NB4 (cell line): ENCODE data around the gene NME7.

Experiments
- MYC ChIP-seq: IDR thresholded peaks from 2 replicates; pipeline ENCODE4 v1.6.1; 2011; ENCODE audit warnings: low read depth, low read length
- POLR2A ChIP-seq: IDR thresholded peaks from 2 replicates; pipeline ENCODE4 v1.6.1; 2011; ENCODE audit warnings: mild to moderate bottlenecking; ENCODE audit not compliant: insufficient read length; ENCODE audit errors: extremely low read depth
- TF ChIP-seq, protein P1 (sequence below): IDR thresholded peaks from one replicate; pipeline ENCODE4 v1.5.1; 2012; ENCODE audit warnings: low read depth, low read length

DNA sequence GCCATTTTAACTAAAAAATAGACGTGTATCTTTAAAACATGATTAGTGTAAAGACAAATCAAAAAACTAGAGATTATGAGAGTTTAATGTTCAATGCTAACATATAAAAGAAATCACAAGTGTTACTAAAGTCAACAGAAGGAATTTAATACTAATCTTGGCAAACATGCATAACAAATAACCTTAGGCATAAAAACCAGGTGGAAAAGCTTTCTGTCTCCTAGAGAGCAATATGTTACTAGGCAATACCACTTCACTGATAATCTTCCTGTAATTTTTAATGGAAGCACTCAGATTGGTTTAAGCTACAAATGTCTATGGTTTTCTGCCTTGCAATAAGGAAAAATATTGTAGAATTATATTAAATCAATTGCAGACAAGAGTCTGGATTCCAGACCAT lies 121.9 kb downstream of the NME7 start:
- TF ChIP-seq, protein P1, sequence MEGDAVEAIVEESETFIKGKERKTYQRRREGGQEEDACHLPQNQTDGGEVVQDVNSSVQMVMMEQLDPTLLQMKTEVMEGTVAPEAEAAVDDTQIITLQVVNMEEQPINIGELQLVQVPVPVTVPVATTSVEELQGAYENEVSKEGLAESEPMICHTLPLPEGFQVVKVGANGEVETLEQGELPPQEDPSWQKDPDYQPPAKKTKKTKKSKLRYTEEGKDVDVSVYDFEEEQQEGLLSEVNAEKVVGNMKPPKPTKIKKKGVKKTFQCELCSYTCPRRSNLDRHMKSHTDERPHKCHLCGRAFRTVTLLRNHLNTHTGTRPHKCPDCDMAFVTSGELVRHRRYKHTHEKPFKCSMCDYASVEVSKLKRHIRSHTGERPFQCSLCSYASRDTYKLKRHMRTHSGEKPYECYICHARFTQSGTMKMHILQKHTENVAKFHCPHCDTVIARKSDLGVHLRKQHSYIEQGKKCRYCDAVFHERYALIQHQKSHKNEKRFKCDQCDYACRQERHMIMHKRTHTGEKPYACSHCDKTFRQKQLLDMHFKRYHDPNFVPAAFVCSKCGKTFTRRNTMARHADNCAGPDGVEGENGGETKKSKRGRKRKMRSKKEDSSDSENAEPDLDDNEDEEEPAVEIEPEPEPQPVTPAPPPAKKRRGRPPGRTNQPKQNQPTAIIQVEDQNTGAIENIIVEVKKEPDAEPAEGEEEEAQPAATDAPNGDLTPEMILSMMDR, result no peak
- TF ChIP-seq POLR2A (no peak), MYC (no peak)
